Nephron progenitor cell (in vitro differentiated cells): ENCODE data around the gene FGA.
A peak's percentile ranks its signal among the peaks of the same experiment; 100 is the strongest.

Experiments used
- DNase-seq: peaks from one replicate; pipeline ENCODE4 v3.0.0; 2021
- H3K27ac Mint-ChIP-seq: 2 replicates; pipeline ENCODE4 v1.8.0; 2021; ENCODE audit warnings: mild to moderate bottlenecking, moderate library complexity, mixed read lengths
- H3K27me3 Mint-ChIP-seq: 2 replicates; pipeline ENCODE4 v1.8.0; 2021; ENCODE audit warnings: mild to moderate bottlenecking, low read depth, mixed read lengths; ENCODE audit not compliant: poor library complexity
- H3K36me3 Mint-ChIP-seq: 2 replicates; pipeline ENCODE4 v1.8.0; 2021; ENCODE audit warnings: low read depth, mixed read lengths
- H3K4me1 Mint-ChIP-seq: 2 replicates; pipeline ENCODE4 v1.8.0; 2021; ENCODE audit warnings: mixed read lengths
- H3K4me3 Mint-ChIP-seq: 2 replicates; pipeline ENCODE4 v1.8.0; 2021; ENCODE audit warnings: mild to moderate bottlenecking, moderate library complexity, mixed read lengths
- H3K9me3 Mint-ChIP-seq: 2 replicates; pipeline ENCODE4 v1.8.0; 2021; ENCODE audit warnings: mild to moderate bottlenecking, moderate library complexity, mixed read lengths
- TF ChIP-seq, protein P1 (sequence below): fragments of 200-600 bp; sonication (generic); IDR thresholded peaks from 2 replicates; pipeline ENCODE4 v1.5.0; 2021; ENCODE audit warnings: antibody characterized with exemption

The FGA gene

DNA sequence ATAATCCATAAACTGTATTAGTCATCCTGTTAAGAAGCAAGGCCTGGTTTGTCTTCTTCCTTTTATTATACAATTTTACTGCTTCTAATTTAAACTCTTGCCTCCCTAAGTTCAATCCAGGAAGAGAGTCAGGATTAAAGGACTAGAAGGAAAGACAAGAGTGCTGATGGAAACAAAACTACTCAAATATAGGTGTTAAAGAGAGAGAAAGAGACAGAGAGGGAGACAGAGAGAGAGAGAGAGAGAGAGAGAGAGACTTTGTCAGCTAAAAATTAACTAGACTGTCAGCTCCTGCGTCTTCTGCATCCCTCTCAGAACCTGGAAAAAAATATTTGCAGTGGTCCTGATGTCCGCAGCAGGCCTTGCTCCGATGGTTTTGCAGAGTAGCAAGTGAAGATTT is 35.4 kb upstream of the FGA start:
- Mint-ChIP-seq H3K4me3 (peak overlapping the region; percentile 64), H3K9me3 (no peaks in the 10 kb centered on the region), H3K36me3 (no peaks in the 10 kb centered on the region), H3K27ac (no peak overlapping the region), H3K4me1 (peaks cover 5% of the 10 kb centered on the region), H3K27me3 (peaks cover 23% of the 10 kb centered on the region)
- TF ChIP-seq, protein P1, sequence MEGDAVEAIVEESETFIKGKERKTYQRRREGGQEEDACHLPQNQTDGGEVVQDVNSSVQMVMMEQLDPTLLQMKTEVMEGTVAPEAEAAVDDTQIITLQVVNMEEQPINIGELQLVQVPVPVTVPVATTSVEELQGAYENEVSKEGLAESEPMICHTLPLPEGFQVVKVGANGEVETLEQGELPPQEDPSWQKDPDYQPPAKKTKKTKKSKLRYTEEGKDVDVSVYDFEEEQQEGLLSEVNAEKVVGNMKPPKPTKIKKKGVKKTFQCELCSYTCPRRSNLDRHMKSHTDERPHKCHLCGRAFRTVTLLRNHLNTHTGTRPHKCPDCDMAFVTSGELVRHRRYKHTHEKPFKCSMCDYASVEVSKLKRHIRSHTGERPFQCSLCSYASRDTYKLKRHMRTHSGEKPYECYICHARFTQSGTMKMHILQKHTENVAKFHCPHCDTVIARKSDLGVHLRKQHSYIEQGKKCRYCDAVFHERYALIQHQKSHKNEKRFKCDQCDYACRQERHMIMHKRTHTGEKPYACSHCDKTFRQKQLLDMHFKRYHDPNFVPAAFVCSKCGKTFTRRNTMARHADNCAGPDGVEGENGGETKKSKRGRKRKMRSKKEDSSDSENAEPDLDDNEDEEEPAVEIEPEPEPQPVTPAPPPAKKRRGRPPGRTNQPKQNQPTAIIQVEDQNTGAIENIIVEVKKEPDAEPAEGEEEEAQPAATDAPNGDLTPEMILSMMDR, result no peak
- DNase-seq, result no peak

DNA sequence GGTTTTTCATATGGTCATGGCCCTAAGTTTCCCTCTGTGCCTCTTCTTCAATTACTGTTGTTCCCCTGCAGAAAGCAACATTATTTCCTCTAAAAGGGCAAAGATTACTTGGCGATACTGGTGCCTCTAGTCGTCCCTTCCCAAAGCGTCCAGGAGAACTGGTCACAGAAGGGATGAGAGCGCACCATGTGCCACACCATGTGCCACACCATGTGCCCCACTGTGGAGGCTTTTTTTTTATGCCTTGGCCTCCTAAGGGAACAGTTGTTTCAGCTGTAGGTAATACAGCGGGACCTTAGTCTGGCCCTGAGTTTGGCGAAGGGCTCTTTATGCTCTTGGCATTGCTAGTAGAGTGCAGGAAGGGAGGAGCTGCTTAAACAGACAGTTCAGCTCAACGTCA is 33.5 kb upstream of the FGA start:
- H3K9me3 Mint-ChIP-seq, result no peaks in the 10 kb centered on the region
- H3K27ac Mint-ChIP-seq, result no peak overlapping the region
- peaks cover 24% of the 10 kb centered on the region for H3K27me3 Mint-ChIP-seq
- H3K4me1 Mint-ChIP-seq, result peaks cover 5% of the 10 kb centered on the region
- H3K4me3 Mint-ChIP-seq, result no peak overlapping the region
- TF ChIP-seq, protein P1, result no peak
- no peaks in the 10 kb centered on the region for H3K36me3 Mint-ChIP-seq
- no peak for DNase-seq

DNA sequence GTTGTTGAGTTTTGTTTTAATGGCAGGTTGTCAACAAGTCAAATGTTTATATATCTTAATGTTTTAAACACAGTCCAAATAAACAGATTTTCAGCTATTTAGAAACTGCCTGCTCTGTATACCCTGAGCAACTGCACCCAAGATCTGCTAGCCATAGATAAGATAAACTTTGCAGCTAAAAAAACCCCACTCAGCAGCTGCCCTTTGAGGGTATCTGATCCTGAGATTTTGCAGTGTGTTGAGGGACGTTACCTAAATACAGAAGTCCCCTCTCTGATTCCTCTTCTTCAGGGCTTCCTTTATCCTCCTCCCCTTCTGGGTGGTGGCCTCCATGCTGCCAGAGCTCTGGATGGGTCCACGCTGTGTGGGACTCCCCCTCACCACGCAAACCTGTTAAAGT is 32.9 kb upstream of the FGA start:
- H3K36me3 Mint-ChIP-seq, result no peaks in the 10 kb centered on the region

DNA sequence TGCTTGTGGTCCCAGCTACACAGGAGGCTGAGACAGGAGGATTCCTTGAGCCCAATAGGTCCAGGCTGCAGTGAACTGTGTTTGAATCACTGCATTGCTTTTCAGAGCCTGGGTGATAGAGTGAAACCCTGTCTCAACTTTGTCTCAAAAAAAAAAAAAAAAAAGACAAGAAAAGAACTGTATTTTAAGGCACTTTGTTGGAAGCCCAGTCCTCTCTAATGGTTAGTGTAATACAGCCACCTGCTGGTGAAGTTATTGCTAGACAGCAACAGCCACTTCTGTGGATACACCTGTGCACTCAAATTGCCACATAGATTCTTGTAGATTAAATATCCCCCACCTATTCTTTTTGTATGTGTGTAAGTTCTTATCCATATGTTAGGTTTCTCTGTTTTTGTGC is 32.1 kb upstream of the FGA start:
- TF ChIP-seq, protein P1, result peak; percentile 57
- Mint-ChIP-seq H3K4me1 (peaks cover 5% of the 10 kb centered on the region), H3K27me3 (peaks cover 24% of the 10 kb centered on the region), H3K36me3 (no peaks in the 10 kb centered on the region), H3K9me3 (no peaks in the 10 kb centered on the region), H3K27ac (no peak overlapping the region), H3K4me3 (no peak overlapping the region)
- peak; percentile 18 for DNase-seq

More for the DNA sequence above, 32.9 kb upstream of the FGA start:
- DNase-seq, result no peak
- no peaks in the 10 kb centered on the region for H3K9me3 Mint-ChIP-seq
- peaks cover 5% of the 10 kb centered on the region for H3K4me1 Mint-ChIP-seq
- no peak overlapping the region for H3K27ac Mint-ChIP-seq
- H3K27me3 Mint-ChIP-seq, result peaks cover 24% of the 10 kb centered on the region
- TF ChIP-seq, protein P1, result no peak
- H3K4me3 Mint-ChIP-seq, result no peak overlapping the region

DNA sequence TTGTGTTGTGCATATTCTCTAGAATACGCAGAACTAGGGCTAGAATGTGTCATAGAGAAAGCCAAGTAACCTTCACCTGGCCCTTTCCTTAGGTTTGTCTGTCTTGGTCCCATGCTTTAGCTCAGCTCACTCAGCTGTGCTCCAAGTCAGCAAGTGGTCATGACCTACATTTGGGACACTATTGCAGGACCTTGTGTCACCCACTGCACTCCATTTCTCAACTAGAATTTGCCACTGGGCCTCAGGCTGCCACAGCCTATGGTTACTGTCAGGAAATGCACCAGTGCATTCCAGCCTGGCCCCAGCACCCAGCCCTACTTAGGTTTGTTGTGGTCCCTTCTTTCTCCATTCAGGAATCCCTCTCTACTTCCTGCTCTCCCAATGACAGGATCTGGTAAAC is 29.6 kb upstream of the FGA start:
- Mint-ChIP-seq H3K9me3 (no peaks in the 10 kb centered on the region), H3K27me3 (peaks cover 21% of the 10 kb centered on the region), H3K4me3 (no peak overlapping the region), H3K36me3 (no peaks in the 10 kb centered on the region), H3K27ac (no peak overlapping the region), H3K4me1 (no peaks in the 10 kb centered on the region)
- no peak for DNase-seq
- TF ChIP-seq, protein P1, result no peak

DNA sequence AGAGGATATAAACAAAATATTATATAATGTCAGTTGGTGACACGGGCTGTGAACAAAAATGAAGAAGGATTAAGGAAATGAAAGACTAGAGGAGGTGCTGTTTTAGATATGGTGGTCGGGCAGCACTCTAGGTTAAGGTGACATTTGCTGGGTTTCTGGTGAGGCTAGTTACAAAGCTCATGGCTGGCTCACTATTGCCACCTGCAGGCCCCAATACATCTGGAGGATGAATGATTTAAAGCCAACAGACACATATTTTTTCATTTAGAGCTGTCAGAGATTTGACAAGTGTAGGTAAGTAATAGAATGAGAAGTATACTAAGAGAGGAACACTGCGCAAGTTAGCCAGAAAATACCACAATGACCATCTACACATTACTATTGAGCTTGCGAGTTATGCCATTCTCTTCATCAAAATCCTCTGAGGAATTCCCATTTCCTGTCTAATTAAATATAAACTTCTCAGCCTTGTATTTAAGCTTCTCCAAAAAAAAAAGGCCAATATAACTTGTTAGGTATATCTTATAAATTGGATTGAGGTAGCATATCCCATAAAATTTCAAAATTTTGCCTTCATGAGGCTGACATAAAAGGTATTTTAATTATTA is 28.3 kb upstream of the FGA start:
- Mint-ChIP-seq H3K4me3 (no peak overlapping the region), H3K27ac (no peak overlapping the region), H3K27me3 (peaks cover 12% of the 10 kb centered on the region), H3K36me3 (no peaks in the 10 kb centered on the region), H3K9me3 (no peaks in the 10 kb centered on the region), H3K4me1 (no peaks in the 10 kb centered on the region)
- TF ChIP-seq, protein P1, result peak; percentile 61
- DNase-seq, result peak; percentile 38
